GM08714 (cell line): ENCODE results near the gene ACOX2.
"Not testable (repeated sequence)": the region's sequence is repeated elsewhere in the genome, so short reads cannot be mapped to it uniquely, and the experiment has no call there.

ENCODE experiments used
- H3K4me3 ChIP-seq: fragments of 200-500 bp; sonication (Bioruptor generic); 2 replicates; pipeline ENCODE4 v1.5.1; 2014; ENCODE audit warnings: mild to moderate bottlenecking, low read length, inconsistent platforms
- ZNF274 ChIP-seq: IDR thresholded peaks from 2 replicates; pipeline ENCODE4 v1.6.1; 2012; ENCODE audit warnings: mild to moderate bottlenecking, low read depth, low read length

Gene ACOX2

GRCh38 chr3:58534592-58535494 lies 2.1 kb downstream of the ACOX2 start:
- no peak for TF ChIP-seq ZNF274
- no peak overlapping the region for H3K4me3 ChIP-seq

DNA sequence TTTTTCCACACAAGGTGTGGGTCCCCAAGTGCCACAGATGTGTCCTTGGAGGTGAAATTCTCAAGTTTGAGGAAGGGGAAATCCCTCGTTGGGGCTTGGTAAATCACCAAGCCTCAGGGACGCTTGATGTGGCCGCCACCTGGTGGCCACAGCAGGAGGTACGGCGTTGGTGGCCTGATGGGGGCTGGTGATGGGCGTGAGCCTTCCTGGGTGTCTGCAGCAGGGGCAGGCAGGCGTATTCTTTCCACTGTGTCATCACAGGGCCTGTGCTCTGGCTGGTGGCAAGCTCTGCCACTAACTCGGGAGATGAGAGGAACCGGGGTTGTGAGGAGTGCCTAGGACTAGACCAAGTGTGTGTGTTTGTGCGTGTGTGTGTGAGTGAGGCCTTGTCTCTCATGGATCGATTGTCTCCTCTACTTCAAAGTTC lies 4.2 kb downstream of the ACOX2 start:
- TF ChIP-seq ZNF274: no peak
- no peak overlapping the region for H3K4me3 ChIP-seq

- H3K4me3 ChIP-seq: no peak overlapping the region
- no peak for TF ChIP-seq ZNF274
These were observed 5.0 kb downstream of the ACOX2 start for GRCh38 chr3:58531956-58532355.

GRCh38 chr3:58531555-58531954 lies 5.4 kb downstream of the ACOX2 start:
- TF ChIP-seq ZNF274: no peak
- no peak overlapping the region for H3K4me3 ChIP-seq

- no peak overlapping the region for H3K4me3 ChIP-seq
- TF ChIP-seq ZNF274: no peak
These were observed 6.6 kb downstream of the ACOX2 start for GRCh38 chr3:58530354-58530865.

DNA sequence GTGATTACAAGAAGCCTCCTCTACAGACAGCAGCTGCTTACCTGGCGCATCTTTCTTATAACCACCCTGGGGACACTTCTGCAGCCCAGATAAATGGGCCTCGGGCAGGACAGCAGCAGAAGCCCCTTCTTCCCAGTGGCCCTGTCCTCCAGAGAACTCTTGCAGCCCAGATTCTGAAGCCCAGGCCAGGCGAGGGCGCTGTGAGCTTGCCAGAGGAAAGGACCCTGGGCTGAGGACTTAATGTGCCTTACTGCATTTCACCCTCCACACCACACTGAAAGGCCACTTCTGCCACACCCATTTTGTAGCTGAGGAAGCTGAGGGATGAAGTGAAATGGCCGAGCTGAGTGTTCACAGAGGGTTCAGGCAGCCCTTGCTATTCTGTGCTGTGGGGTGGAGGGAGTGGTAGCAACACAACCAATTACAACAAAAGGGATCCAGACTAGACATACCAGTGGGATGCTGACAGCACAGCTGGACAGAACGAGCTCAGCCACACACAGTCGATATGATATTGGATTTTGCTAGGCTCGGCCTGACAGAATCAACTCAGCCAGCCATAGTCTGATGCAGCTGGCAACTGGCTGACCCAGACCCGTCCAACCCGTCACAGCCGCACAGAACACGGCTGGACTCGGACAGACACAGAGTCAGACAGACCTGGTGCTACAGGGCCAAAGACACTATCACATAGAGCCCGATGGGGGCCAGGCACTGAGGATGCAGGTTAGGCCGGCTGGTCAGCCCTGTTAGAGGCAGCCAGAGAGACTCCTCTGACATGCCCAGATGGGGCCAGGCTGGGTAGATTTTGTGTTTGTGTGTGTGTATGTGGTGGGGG lies 7.3 kb downstream of the ACOX2 start:
- no peak overlapping the region for H3K4me3 ChIP-seq
- TF ChIP-seq ZNF274: no peak

- no peak overlapping the region for H3K4me3 ChIP-seq
- TF ChIP-seq ZNF274: no peak
These were observed 8.4 kb downstream of the ACOX2 start for GRCh38 chr3:58528629-58529028.

GRCh38 chr3:58527440-58527839 lies 9.6 kb downstream of the ACOX2 start:
- not testable (repeated sequence) for H3K4me3 ChIP-seq

DNA sequence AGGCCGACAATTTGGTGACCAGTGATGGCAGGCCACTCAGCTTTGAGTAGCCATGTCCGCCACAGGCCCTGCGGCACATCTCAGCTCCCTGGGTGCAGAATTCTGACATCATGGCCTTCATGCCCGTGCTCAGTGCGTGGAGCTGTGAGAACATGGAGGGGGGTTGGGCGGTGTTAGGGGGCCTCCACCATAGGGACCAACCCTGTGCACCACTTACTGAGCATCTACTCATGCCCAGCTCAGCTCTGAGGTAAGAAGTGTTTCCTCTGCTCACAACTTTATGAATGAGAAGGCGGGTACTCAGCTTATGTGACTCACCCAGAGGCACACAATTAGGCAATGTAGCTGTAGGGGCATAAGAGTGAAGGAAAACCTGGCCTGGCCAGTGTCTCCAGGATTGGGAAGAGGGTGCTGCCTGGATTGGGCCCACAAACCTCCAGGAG lies 10.5 kb downstream of the ACOX2 start:
- no peak overlapping the region for H3K4me3 ChIP-seq
- no peak for TF ChIP-seq ZNF274

DNA sequence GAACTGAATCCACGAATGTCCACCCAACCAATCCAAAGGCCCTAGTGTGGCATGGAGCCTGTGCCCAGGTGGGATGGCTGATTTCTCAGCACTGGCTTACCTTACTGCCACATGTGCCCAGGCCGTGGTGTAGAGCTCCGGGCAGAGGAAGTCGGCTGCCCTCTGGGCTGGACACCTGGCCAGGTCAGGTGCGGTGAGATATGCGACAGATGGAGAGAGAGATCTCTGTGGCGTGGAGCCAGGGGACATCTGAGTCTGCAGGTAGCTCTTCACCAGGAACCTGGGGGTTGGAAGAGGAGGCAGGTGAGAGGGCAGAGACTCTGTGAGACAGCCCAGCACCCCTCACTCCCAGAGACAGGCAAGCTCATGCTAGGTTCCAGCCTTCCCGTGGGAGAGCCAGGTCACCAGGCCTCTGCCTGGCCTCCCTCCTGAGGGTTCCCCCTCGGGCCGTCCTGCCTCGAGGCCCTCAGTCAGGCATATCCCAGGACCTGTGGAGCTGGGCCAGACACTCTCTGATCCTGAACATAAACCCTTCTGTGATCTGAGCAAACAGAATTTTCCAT lies 12.6 kb downstream of the ACOX2 start:
- no peak overlapping the region for H3K4me3 ChIP-seq
- no peak for TF ChIP-seq ZNF274

- no peak overlapping the region for H3K4me3 ChIP-seq
- no peak for TF ChIP-seq ZNF274
These were observed 14.1 kb downstream of the ACOX2 start for GRCh38 chr3:58522759-58523425.

DNA sequence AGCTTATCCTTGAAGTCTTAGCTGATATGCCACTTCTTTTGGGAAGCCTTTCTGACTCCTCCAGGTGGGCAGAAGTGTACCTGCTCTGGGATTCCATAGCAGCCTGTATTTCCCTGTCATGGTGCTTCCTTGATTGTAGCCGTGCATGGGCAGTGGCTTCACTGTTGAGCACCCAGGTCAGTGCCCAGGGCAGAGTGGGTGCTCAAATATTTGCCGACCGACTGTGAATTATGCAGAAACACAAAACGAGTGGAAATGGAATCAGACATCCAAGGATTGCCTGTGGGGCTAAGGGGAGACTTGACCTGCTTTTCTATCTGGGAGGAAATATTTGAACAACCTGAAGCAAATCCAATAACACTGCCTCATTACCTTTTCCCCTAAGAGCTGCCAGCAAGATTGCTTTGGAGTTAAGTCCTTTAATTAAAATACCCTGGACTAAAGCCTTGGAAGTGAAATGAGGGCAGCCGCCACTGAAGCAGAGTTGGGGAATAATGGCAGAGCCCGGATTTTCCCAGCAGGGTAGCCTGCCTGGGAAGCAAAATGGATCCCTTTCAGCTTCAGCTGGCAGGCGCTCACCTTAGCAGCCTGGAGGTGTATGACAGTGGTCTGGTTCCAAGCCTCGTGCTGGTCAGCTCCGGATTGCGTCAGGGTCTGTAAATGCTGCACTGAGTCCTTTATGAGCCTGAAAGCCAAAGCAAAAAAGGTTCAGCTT lies 14.9 kb downstream of the ACOX2 start:
- TF ChIP-seq ZNF274: no peak

GRCh38 chr3:58521336-58521670 lies 15.7 kb downstream of the ACOX2 start:
- TF ChIP-seq ZNF274: no peak
- H3K4me3 ChIP-seq: no peak overlapping the region

More for the DNA sequence above, 14.9 kb downstream of the ACOX2 start:
- H3K4me3 ChIP-seq: no peak overlapping the region
